Chondrocyte (in vitro differentiated cells): Measurements from ENCODE around the gene ADCY1. TPM values are rescaled to one million over a fixed set of nuclear protein-coding genes. Genes with fewer than 3 reads are reported as not detected.

Experiments
- DNase-seq: peaks from one replicate; pipeline ENCODE4 v3.0.0; 2021; ENCODE audit warnings: mixed read lengths, low spot score
- H3K27ac Mint-ChIP-seq: one replicate; pipeline ENCODE4 v1.8.0; 2021; ENCODE audit warnings: mild to moderate bottlenecking, moderate library complexity, mixed read lengths; ENCODE audit not compliant: unreplicated experiment
- H3K27me3 Mint-ChIP-seq: 2 replicates; pipeline ENCODE4 v1.8.0; 2021; ENCODE audit warnings: low read depth, mixed read lengths
- H3K36me3 Mint-ChIP-seq: 2 replicates; pipeline ENCODE4 v1.8.0; 2021; ENCODE audit warnings: low read depth, mixed read lengths
- H3K4me1 Mint-ChIP-seq: 2 replicates; pipeline ENCODE4 v1.8.0; 2021; ENCODE audit warnings: low read depth, mild to moderate bottlenecking, mixed read lengths
- H3K4me3 Mint-ChIP-seq: one replicate; pipeline ENCODE4 v1.8.0; 2021; ENCODE audit warnings: mild to moderate bottlenecking, moderate library complexity, mixed read lengths; ENCODE audit not compliant: unreplicated experiment
- H3K9me3 Mint-ChIP-seq: 2 replicates; pipeline ENCODE4 v1.8.0; 2021; ENCODE audit warnings: low read depth, mixed read lengths
- total RNA-seq: library from RNA; stranded (reverse); gene quantifications from 3 replicates; pipeline ENCODE4 v1.2.1, GENCODE V29; 2021
- TF ChIP-seq, protein P1 (sequence below): fragments of 200-600 bp; sonication (generic); IDR thresholded peaks from 2 replicates; pipeline ENCODE4 v1.5.0; 2021; ENCODE audit warnings: antibody characterized with exemption, mild to moderate bottlenecking, moderate library complexity

The ADCY1 gene
- total RNA-seq, 1 donor from 2014 or later: 0.50 TPM

- Mint-ChIP-seq H3K27me3 (no peaks in the 10 kb centered on the region), H3K4me3 (no peak overlapping the region), H3K27ac (peak overlapping the region; percentile 53), H3K9me3 (peaks cover 2% of the 10 kb centered on the region), H3K36me3 (no peaks in the 10 kb centered on the region), H3K4me1 (peaks cover 8% of the 10 kb centered on the region)
- TF ChIP-seq, protein P1, sequence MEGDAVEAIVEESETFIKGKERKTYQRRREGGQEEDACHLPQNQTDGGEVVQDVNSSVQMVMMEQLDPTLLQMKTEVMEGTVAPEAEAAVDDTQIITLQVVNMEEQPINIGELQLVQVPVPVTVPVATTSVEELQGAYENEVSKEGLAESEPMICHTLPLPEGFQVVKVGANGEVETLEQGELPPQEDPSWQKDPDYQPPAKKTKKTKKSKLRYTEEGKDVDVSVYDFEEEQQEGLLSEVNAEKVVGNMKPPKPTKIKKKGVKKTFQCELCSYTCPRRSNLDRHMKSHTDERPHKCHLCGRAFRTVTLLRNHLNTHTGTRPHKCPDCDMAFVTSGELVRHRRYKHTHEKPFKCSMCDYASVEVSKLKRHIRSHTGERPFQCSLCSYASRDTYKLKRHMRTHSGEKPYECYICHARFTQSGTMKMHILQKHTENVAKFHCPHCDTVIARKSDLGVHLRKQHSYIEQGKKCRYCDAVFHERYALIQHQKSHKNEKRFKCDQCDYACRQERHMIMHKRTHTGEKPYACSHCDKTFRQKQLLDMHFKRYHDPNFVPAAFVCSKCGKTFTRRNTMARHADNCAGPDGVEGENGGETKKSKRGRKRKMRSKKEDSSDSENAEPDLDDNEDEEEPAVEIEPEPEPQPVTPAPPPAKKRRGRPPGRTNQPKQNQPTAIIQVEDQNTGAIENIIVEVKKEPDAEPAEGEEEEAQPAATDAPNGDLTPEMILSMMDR: no peak
- DNase-seq: no peak
Measured at GRCh38 chr7:45689011-45689796, 115.0 kb downstream of the ADCY1 start.

DNA sequence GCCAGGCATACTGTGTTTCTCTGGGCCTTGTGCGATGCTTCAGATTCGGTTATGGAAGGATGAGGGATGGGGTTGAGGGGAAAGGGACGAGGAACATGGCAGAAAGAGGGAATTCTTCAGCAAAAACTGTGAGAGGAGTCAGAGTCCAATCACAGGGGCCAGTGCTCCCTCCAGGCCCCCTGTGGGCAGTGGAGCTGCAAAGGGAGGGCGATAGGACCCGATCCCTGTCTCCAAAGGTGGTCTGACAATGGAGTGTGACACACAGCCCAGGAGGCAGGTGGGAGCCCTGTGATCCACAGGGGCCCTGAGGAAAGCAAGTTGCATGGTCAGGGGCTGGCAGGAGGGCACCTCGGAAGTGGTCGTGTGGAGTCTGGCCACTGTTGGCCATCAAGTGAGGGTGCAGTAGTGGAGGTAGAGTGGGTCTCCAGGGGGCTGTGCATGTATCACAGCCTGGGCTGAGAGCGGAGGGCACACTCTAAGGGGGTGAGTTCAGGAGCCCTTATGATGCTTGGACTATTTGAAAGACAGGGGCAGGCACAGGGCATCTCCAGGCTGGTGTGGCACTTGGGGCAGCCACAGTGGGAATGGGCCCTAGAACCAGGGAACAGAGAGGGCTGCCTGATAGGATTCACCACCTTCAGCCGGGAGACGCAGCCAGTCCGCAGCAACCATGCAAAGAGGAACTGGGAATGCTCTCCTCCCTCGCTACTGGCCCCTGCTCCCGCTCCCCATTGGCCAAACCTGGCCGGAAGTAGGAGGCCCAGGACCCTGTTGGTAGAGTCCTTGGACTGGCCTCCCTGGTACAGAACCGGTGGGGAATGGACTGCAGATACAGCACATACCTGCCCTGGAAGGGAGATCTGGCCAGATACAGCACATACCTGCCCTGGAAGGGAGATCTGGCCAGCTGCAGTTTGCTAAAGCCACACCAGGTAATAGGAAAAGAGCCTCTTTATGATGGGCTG, 115.9 kb downstream of the ADCY1 start:
- H3K4me1 Mint-ChIP-seq: peaks cover 8% of the 10 kb centered on the region
- TF ChIP-seq, protein P1: no peak
- no peaks in the 10 kb centered on the region for H3K36me3 Mint-ChIP-seq
- peak overlapping the region; percentile 53 for H3K27ac Mint-ChIP-seq
- peaks cover 5% of the 10 kb centered on the region for H3K9me3 Mint-ChIP-seq
- no peak for DNase-seq
- H3K4me3 Mint-ChIP-seq: no peak overlapping the region
- no peaks in the 10 kb centered on the region for H3K27me3 Mint-ChIP-seq

GRCh38 chr7:45690762-45691150, 116.6 kb downstream of the ADCY1 start:
- Mint-ChIP-seq H3K36me3 (no peaks in the 10 kb centered on the region), H3K4me3 (no peak overlapping the region), H3K27ac (no peak overlapping the region), H3K27me3 (no peaks in the 10 kb centered on the region), H3K4me1 (peaks cover 8% of the 10 kb centered on the region), H3K9me3 (peaks cover 5% of the 10 kb centered on the region)
- TF ChIP-seq, protein P1: no peak
- DNase-seq: no peak

GRCh38 chr7:45691155-45691656, 117.0 kb downstream of the ADCY1 start:
- TF ChIP-seq, protein P1: no peak
- no peaks in the 10 kb centered on the region for H3K36me3 Mint-ChIP-seq
- no peak overlapping the region for H3K27ac Mint-ChIP-seq
- peaks cover 8% of the 10 kb centered on the region for H3K4me1 Mint-ChIP-seq
- H3K9me3 Mint-ChIP-seq: peaks cover 5% of the 10 kb centered on the region
- no peak overlapping the region for H3K4me3 Mint-ChIP-seq
- DNase-seq: no peak
- H3K27me3 Mint-ChIP-seq: no peaks in the 10 kb centered on the region

- Mint-ChIP-seq H3K9me3 (peaks cover 5% of the 10 kb centered on the region), H3K36me3 (no peaks in the 10 kb centered on the region), H3K27ac (no peak overlapping the region), H3K4me1 (peaks cover 8% of the 10 kb centered on the region), H3K27me3 (no peaks in the 10 kb centered on the region), H3K4me3 (no peak overlapping the region)
- TF ChIP-seq, protein P1: no peak
- peak; percentile 13 for DNase-seq
Measured at GRCh38 chr7:45692031-45692430, 117.9 kb downstream of the ADCY1 start.
